ENCODE results near the gene ZNF688. TPM values are rescaled to one million over a fixed set of nuclear protein-coding genes. Genes with fewer than 3 reads are reported as not detected.

Gene ZNF688
- total and polyA plus RNA-seq, 2 of the 13 experiments (the other 11 are each of a cell fraction or from before 2014, with no cell fraction given), result 2.4 to 5.4 TPM

DNA sequence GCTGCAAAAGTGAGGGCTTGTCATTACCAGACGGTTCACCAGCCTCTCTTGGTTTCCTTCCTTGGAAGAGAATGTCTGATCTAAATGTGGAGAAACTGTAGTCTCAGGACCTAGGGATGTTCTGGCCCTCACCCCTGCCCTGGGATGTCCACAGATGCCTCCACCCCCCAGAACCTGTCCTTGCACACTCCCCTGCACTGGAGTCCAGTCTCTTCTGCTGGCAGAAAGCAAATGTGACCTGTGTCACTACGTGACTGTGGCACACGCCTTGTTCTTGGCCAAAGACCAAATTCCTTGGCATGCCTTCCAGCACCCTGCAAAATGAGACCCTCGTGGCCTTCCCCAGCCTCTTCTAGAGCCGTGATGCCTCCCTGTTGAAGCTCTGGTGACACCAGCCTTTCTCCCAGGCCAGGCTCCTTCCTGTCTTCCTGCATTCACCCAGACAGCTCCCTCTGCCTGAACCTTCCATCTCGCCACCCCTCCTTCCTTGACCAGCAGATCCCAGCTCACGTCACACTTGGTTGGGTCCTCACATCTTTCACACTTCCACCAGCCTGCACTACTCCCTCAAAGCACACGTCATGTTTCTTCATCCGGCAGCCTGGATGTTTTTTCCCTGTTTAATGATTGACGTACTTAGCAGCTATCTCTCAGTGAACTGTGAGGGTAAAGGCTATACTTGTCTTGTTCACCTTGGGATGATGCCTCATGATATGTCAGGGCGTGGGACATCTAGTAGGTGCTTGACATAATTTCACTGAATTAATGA is 49.5 kb downstream of the ZNF688 start (continued):
- TF ChIP-seq, protein P1, sequence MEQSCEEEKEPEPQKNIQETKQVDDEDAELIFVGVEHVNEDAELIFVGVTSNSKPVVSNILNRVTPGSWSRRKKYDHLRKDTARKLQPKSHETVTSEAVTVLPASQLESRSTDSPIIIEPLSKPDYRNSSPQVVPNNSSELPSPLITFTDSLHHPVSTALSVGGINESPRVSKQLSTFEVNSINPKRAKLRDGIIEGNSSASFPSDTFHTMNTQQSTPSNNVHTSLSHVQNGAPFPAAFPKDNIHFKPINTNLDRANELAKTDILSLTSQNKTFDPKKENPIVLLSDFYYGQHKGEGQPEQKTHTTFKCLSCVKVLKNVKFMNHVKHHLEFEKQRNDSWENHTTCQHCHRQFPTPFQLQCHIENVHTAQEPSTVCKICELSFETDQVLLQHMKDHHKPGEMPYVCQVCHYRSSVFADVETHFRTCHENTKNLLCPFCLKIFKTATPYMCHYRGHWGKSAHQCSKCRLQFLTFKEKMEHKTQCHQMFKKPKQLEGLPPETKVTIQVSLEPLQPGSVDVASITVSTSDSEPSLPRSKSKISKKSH (CRISPR knock-in tag; IDR thresholded peaks at IDR 0.05; ENCODE audit: borderline replicate concordance), result peak; percentile 84; the same call in 1 of the 2 replicates
- TF ChIP-seq PITX1 (CRISPR knock-in tag; IDR thresholded peaks at IDR 0.05), result peak; percentile 16; the same call in 1 of the 2 replicates
- TF ChIP-seq EEA1 (CRISPR knock-in tag; IDR thresholded peaks at IDR 0.05; ENCODE audit: borderline replicate concordance), result peak; percentile 67; the same call in 1 of the 2 replicates
- no peak for TF ChIP-seq PCBP1 (IDR thresholded peaks at IDR 0.05; ENCODE audit: borderline replicate concordance, low read depth, low read length)
- TF ChIP-seq, protein P2, sequence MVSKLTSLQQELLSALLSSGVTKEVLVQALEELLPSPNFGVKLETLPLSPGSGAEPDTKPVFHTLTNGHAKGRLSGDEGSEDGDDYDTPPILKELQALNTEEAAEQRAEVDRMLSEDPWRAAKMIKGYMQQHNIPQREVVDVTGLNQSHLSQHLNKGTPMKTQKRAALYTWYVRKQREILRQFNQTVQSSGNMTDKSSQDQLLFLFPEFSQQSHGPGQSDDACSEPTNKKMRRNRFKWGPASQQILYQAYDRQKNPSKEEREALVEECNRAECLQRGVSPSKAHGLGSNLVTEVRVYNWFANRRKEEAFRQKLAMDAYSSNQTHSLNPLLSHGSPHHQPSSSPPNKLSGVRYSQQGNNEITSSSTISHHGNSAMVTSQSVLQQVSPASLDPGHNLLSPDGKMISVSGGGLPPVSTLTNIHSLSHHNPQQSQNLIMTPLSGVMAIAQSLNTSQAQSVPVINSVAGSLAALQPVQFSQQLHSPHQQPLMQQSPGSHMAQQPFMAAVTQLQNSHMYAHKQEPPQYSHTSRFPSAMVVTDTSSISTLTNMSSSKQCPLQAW (CRISPR knock-in tag; IDR thresholded peaks at IDR 0.05), result peak; percentile 99
- TF ChIP-seq, protein P3, sequence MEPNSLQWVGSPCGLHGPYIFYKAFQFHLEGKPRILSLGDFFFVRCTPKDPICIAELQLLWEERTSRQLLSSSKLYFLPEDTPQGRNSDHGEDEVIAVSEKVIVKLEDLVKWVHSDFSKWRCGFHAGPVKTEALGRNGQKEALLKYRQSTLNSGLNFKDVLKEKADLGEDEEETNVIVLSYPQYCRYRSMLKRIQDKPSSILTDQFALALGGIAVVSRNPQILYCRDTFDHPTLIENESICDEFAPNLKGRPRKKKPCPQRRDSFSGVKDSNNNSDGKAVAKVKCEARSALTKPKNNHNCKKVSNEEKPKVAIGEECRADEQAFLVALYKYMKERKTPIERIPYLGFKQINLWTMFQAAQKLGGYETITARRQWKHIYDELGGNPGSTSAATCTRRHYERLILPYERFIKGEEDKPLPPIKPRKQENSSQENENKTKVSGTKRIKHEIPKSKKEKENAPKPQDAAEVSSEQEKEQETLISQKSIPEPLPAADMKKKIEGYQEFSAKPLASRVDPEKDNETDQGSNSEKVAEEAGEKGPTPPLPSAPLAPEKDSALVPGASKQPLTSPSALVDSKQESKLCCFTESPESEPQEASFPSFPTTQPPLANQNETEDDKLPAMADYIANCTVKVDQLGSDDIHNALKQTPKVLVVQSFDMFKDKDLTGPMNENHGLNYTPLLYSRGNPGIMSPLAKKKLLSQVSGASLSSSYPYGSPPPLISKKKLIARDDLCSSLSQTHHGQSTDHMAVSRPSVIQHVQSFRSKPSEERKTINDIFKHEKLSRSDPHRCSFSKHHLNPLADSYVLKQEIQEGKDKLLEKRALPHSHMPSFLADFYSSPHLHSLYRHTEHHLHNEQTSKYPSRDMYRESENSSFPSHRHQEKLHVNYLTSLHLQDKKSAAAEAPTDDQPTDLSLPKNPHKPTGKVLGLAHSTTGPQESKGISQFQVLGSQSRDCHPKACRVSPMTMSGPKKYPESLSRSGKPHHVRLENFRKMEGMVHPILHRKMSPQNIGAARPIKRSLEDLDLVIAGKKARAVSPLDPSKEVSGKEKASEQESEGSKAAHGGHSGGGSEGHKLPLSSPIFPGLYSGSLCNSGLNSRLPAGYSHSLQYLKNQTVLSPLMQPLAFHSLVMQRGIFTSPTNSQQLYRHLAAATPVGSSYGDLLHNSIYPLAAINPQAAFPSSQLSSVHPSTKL (CRISPR knock-in tag; IDR thresholded peaks at IDR 0.05), result 0 out of 2 replicates have a peak, but pooled peaks have one; percentile 24
- TF ChIP-seq MIER3 (CRISPR knock-in tag; IDR thresholded peaks at IDR 0.05; ENCODE audit: borderline replicate concordance), result peak; percentile 61; the same call in 1 of the 2 replicates
- 0 out of 2 replicates have a peak, but pooled peaks have one; percentile 22 for TF ChIP-seq RARA (CRISPR knock-in tag; IDR thresholded peaks at IDR 0.05)
- TF ChIP-seq SALL2 (CRISPR knock-in tag; IDR thresholded peaks at IDR 0.05), result peak; percentile 54; the same call in 1 of the 2 replicates
- TF ChIP-seq KMT2B (CRISPR knock-in tag; IDR thresholded peaks at IDR 0.05), result 0 out of 2 replicates have a peak, but pooled peaks have one; percentile 25
- TF ChIP-seq ZNF891 (CRISPR knock-in tag; IDR thresholded peaks at IDR 0.05), result 0 out of 2 replicates have a peak, but pooled peaks have one; percentile 85
- TF ChIP-seq, protein P4, sequence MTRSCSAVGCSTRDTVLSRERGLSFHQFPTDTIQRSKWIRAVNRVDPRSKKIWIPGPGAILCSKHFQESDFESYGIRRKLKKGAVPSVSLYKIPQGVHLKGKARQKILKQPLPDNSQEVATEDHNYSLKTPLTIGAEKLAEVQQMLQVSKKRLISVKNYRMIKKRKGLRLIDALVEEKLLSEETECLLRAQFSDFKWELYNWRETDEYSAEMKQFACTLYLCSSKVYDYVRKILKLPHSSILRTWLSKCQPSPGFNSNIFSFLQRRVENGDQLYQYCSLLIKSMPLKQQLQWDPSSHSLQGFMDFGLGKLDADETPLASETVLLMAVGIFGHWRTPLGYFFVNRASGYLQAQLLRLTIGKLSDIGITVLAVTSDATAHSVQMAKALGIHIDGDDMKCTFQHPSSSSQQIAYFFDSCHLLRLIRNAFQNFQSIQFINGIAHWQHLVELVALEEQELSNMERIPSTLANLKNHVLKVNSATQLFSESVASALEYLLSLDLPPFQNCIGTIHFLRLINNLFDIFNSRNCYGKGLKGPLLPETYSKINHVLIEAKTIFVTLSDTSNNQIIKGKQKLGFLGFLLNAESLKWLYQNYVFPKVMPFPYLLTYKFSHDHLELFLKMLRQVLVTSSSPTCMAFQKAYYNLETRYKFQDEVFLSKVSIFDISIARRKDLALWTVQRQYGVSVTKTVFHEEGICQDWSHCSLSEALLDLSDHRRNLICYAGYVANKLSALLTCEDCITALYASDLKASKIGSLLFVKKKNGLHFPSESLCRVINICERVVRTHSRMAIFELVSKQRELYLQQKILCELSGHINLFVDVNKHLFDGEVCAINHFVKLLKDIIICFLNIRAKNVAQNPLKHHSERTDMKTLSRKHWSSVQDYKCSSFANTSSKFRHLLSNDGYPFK (CRISPR knock-in tag; IDR thresholded peaks at IDR 0.05; ENCODE audit: borderline replicate concordance), result peak; percentile 40; the same call in 1 of the 2 replicates
- TF ChIP-seq ZNF619 (CRISPR knock-in tag; IDR thresholded peaks at IDR 0.05), result peak; percentile 89; the same call in 1 of the 2 replicates

All from HepG2 (cell line).